NCI-H524 treated with DMSO at 0.1 percent for 48 hours (cell line): ENCODE measurements around the gene VAV2.

Source experiments
- DNase-seq: peaks from one replicate; lab custom pipeline; 2025; lab: John Stamatoyannopoulos, UW

The VAV2 gene

GRCh38 chr9:133980864-133981588 lies 11.1 kb downstream of the VAV2 start:
- DNase-seq = no peak

GRCh38 chr9:133979921-133980863 lies 11.9 kb downstream of the VAV2 start:
- no peak for DNase-seq

- DNase-seq = no peak
These were observed 12.7 kb downstream of the VAV2 start for GRCh38 chr9:133979273-133979920.

- no peak for DNase-seq
These were observed 13.2 kb downstream of the VAV2 start for GRCh38 chr9:133978899-133979272.

GRCh38 chr9:133978226-133978898 lies 13.8 kb downstream of the VAV2 start:
- no peak for DNase-seq

GRCh38 chr9:133977421-133978201 lies 14.5 kb downstream of the VAV2 start:
- no peak for DNase-seq

GRCh38 chr9:133976887-133977286 lies 15.2 kb downstream of the VAV2 start:
- no peak for DNase-seq

GRCh38 chr9:133976191-133976861 lies 15.8 kb downstream of the VAV2 start:
- no peak for DNase-seq

- no peak for DNase-seq
These were observed 16.6 kb downstream of the VAV2 start for GRCh38 chr9:133975511-133975910.

GRCh38 chr9:133974631-133975341 lies 17.3 kb downstream of the VAV2 start:
- no peak for DNase-seq

GRCh38 chr9:133973791-133974630 lies 18.1 kb downstream of the VAV2 start:
- DNase-seq = no peak

- no peak for DNase-seq
These were observed 18.9 kb downstream of the VAV2 start for GRCh38 chr9:133973111-133973790.

- DNase-seq = no peak
These were observed 19.9 kb downstream of the VAV2 start for GRCh38 chr9:133971981-133972941.

GRCh38 chr9:133971121-133971951 lies 20.8 kb downstream of the VAV2 start:
- DNase-seq = no peak

- no peak for DNase-seq
These were observed 21.5 kb downstream of the VAV2 start for GRCh38 chr9:133970581-133971058.
